ENCODE measurements around the gene PRDM11.
"Not testable (repeated sequence)": the region's sequence is repeated elsewhere in the genome, so short reads cannot be mapped to it uniquely, and the experiment has no call there.

Gene PRDM11

GRCh38 chr11:45146072-45147016 is at the start of gene PRDM11:
TSS of gene PRDM11 (plus strand) at chr11:45146639. CDS start at chr11:45181767, 35,128 bp downstream.
- DNase-seq (ENCODE audit: low read depth in 2 of 2, low spot score in 1 of 2), result peak; percentile 5 to 27

GRCh38 chr11:45097721-45098493 is 48.5 kb upstream of the PRDM11 start:
- DNase-seq (ENCODE audit: low read depth in 2 of 2, low spot score in 1 of 2), result no peak

- no peak for DNase-seq (ENCODE audit: low read depth in 2 of 2, low spot score in 1 of 2)
These were observed 47.5 kb upstream of the PRDM11 start for GRCh38 chr11:45098929-45099328.

- no peak for DNase-seq (ENCODE audit: low read depth in 2 of 2, low spot score in 1 of 2)
These were observed 46.1 kb upstream of the PRDM11 start for GRCh38 chr11:45100339-45100738.

- DNase-seq (ENCODE audit: low read depth in 2 of 2, low spot score in 1 of 2), result no peak
These were observed 44.1 kb upstream of the PRDM11 start for GRCh38 chr11:45102361-45102809.

GRCh38 chr11:45102810-45103621 is 43.4 kb upstream of the PRDM11 start:
- DNase-seq (ENCODE audit: low read depth in 2 of 2, low spot score in 1 of 2), result peak in 1 of 2 donors; percentile 35

- DNase-seq (ENCODE audit: low read depth in 2 of 2, low spot score in 1 of 2), result no peak
These were observed 42.2 kb upstream of the PRDM11 start for GRCh38 chr11:45104006-45104789.

GRCh38 chr11:45104790-45105084 is 41.7 kb upstream of the PRDM11 start:
- DNase-seq (ENCODE audit: low read depth in 2 of 2, low spot score in 1 of 2), result no peak

- no peak for DNase-seq (ENCODE audit: low read depth in 2 of 2, low spot score in 1 of 2)
These were observed 41.0 kb upstream of the PRDM11 start for GRCh38 chr11:45105233-45105983.

- no peak for DNase-seq (ENCODE audit: low read depth in 2 of 2, low spot score in 1 of 2)
These were observed 40.5 kb upstream of the PRDM11 start for GRCh38 chr11:45105984-45106375.

- DNase-seq (ENCODE audit: low read depth in 2 of 2, low spot score in 1 of 2), result no peak
These were observed 40.0 kb upstream of the PRDM11 start for GRCh38 chr11:45106440-45106839.

GRCh38 chr11:45107029-45107428 is 39.4 kb upstream of the PRDM11 start:
- no peak for DNase-seq (ENCODE audit: low read depth in 2 of 2, low spot score in 1 of 2)

- no peak for DNase-seq (ENCODE audit: low read depth in 2 of 2, low spot score in 1 of 2)
These were observed 38.1 kb upstream of the PRDM11 start for GRCh38 chr11:45108070-45109064.

- no peak for DNase-seq (ENCODE audit: low read depth in 2 of 2, low spot score in 1 of 2)
These were observed 37.0 kb upstream of the PRDM11 start for GRCh38 chr11:45109400-45109799.

- no peak for DNase-seq (ENCODE audit: low read depth in 2 of 2, low spot score in 1 of 2)
These were observed 35.9 kb upstream of the PRDM11 start for GRCh38 chr11:45110562-45110961.

- no peak for DNase-seq (ENCODE audit: low read depth in 2 of 2, low spot score in 1 of 2)
These were observed 32.6 kb upstream of the PRDM11 start for GRCh38 chr11:45113807-45114206.

GRCh38 chr11:45127836-45128235 is 18.6 kb upstream of the PRDM11 start:
- not testable (repeated sequence) for DNase-seq (ENCODE audit: low read depth in 2 of 2, low spot score in 1 of 2)

- no peak for DNase-seq (ENCODE audit: low read depth in 2 of 2, low spot score in 1 of 2)
These were observed 12.6 kb upstream of the PRDM11 start for GRCh38 chr11:45133878-45134277.

- DNase-seq (ENCODE audit: low read depth in 2 of 2, low spot score in 1 of 2), result no peak
These were observed 5.3 kb upstream of the PRDM11 start for GRCh38 chr11:45141171-45141570.

Measured in stimulated activated CD8-positive, alpha-beta memory T cell treated with anti-CD3 and anti-CD28 coated beads, Interleukin-4, amount 100 ng/mL, for 1 hour (primary cell).